HepG2 (cell line): ENCODE results near the gene TMTC4. TPM values are rescaled to one million over a fixed set of nuclear protein-coding genes. Genes with fewer than 3 reads are reported as not detected.

ENCODE experiments used
- ATAC-seq: fragments of 200-7000 bp; cut with Tn5 transposase; 3 replicates; pipeline ENCODE4 v1.9.1; 2020; ENCODE audit warnings: mild to moderate bottlenecking, moderate library complexity
- BruUV-seq: library from RNA; stranded (reverse); fragments of 400-500 nt; replicated peaks from 2 replicates; lab custom pipeline; 2021; lab: Mats Ljungman, UMichigan
- CTCF ChIA-PET: fragments of 300-600 bp; formaldehyde crosslinking; extraction: SDS; loops from one replicate; lab custom pipeline; 2021; ENCODE audit warnings: low total read pairs, inconsistent platforms, low intra/inter-chr PET ratio; lab: Yijun Ruan, JAX
- POLR2A ChIA-PET: fragments of 350-600 bp; sonication (Branson Sonifier 250); formaldehyde crosslinking; loops from one replicate; lab custom pipeline; 2020; ENCODE audit warnings: antibody characterized with exemption, inconsistent platforms; lab: Yijun Ruan, JAX
- DNase-seq: peaks from one replicate; pipeline ENCODE4 v3.0.0-alpha.2; 2015; ENCODE audit warnings: low spot score
- FAIRE-seq: peaks from 3 replicates; lab custom pipeline; 2011; peaks lifted over from hg19 to GRCh38; lab: Jason Lieb, UNC
- H2AFZ ChIP-seq: one replicate; pipeline ENCODE4 v1.6.1; 2011; ENCODE audit warnings: low read length, inconsistent platforms
- H3K27ac ChIP-seq: fragments of 300-600 bp; 3 replicates; pipeline ENCODE4 v1.8.0; 2011; ENCODE audit warnings: mixed run types, mild to moderate bottlenecking, mixed read lengths, low read length, inconsistent platforms; ENCODE audit not compliant: insufficient read depth; ENCODE audit errors: extremely low read length
- H3K27me3 ChIP-seq, 2 experiments: fragments of 200-600 bp in 1 of 2; 2 replicates in 1 of 2; 3 replicates in 1 of 2; pipeline versions ENCODE4 v1.6.0 to v1.8.0; 2011; ENCODE audit warnings: low read length in 2 of 2, mild to moderate bottlenecking in 2 of 2, moderate library complexity in 2 of 2, inconsistent platforms in 1 of 2; ENCODE audit not compliant: insufficient read depth in 2 of 2, control insufficient read depth in 1 of 2
- H3K36me3 ChIP-seq, 2 experiments: fragments of 200-600 bp in 1 of 2; replicated peaks in 1 of 2; 2 replicates in 1 of 2; 3 replicates in 1 of 2; pipeline versions ENCODE4 v1.5.1 to v1.8.0; 2011; ENCODE audit warnings: low read length in 2 of 2, inconsistent platforms in 1 of 2; ENCODE audit not compliant: insufficient read depth in 2 of 2, control insufficient read depth in 1 of 2
- H3K4me1 ChIP-seq: 2 replicates; pipeline ENCODE4 v1.5.1; 2012; ENCODE audit warnings: low read length, inconsistent platforms; ENCODE audit not compliant: insufficient read depth
- H3K4me2 ChIP-seq: 2 replicates; pipeline ENCODE4 v1.6.0; 2011; ENCODE audit warnings: low read depth, low read length, inconsistent platforms
- H3K4me3 ChIP-seq, 3 experiments: fragments of 200-600 bp in 1 of 3; sonication (generic), shearing (Covaris generic) in 1 of 3; replicated peaks in 1 of 3; 2 replicates each; pipeline ENCODE4 v1.5.1; 2011 to 2016; ENCODE audit warnings: low read length in 3 of 3, inconsistent platforms in 2 of 3, low read depth in 2 of 3, mild to moderate bottlenecking in 2 of 3, control low read depth in 1 of 3, mixed read lengths in 1 of 3; ENCODE audit not compliant: insufficient read depth in 1 of 3
- H3K79me2 ChIP-seq: one replicate; pipeline ENCODE4 v1.6.1; 2011; ENCODE audit warnings: low read length, inconsistent platforms; ENCODE audit not compliant: insufficient read depth
- H3K9ac ChIP-seq: 2 replicates; pipeline ENCODE4 v1.6.0; 2011; ENCODE audit warnings: mild to moderate bottlenecking, low read depth, low read length, inconsistent platforms; ENCODE audit not compliant: insufficient read depth
- H3K9me3 ChIP-seq: 2 replicates; pipeline ENCODE4 v1.5.1; 2012; ENCODE audit warnings: mild to moderate bottlenecking, low read length
- H4K20me1 ChIP-seq: 2 replicates; pipeline ENCODE4 v1.6.0; 2011; ENCODE audit warnings: inconsistent platforms, mild to moderate bottlenecking, low read length, moderate library complexity; ENCODE audit not compliant: insufficient read depth
- KLF15 ChIP-seq: sonication (generic); formaldehyde crosslinking; IDR thresholded peaks from 2 replicates; pipeline ENCODE4 v1.8.1; 2023; ENCODE audit warnings: borderline replicate concordance, mild to moderate bottlenecking, inconsistent platforms, missing genetic modification reagents, mixed read lengths
- SKIL ChIP-seq: sonication (generic); formaldehyde crosslinking; IDR thresholded peaks from 2 replicates; pipeline ENCODE4 v1.8.0; 2022; ENCODE audit warnings: missing genetic modification reagents, mild to moderate bottlenecking, moderate library complexity, borderline replicate concordance
- U2AF1 ChIP-seq: fragments of 200-400 bp; formaldehyde crosslinking; optimal IDR thresholded peaks from 2 replicates; pipeline ENCODE3; 2017; ENCODE audit warnings: mild to moderate bottlenecking, low read depth, low read length
- ZNF230 ChIP-seq: sonication (generic); formaldehyde crosslinking; IDR thresholded peaks from 2 replicates; pipeline ENCODE4 v1.4.0; 2020; ENCODE audit warnings: mild to moderate bottlenecking, missing genetic modification reagents
- ZNF512B ChIP-seq: sonication (generic); formaldehyde crosslinking; IDR thresholded peaks from 2 replicates; pipeline ENCODE4 v1.5.1; 2020; ENCODE audit warnings: missing genetic modification reagents, mild to moderate bottlenecking, borderline replicate concordance
- ZNF530 ChIP-seq: sonication (generic); formaldehyde crosslinking; IDR thresholded peaks from 2 replicates; pipeline ENCODE4 v1.5.0; 2020; ENCODE audit warnings: low read depth, mild to moderate bottlenecking, missing genetic modification reagents
- WGBS: methylation state at CpG from one replicate; pipeline ENCODE4 v1.1.6; 2017; ENCODE audit warnings: low lambda C conversion rate; 5-methylcytosine and 5-hydroxymethylcytosine counted together
- in situ Hi-C: cut with HindIII; loops from 2 replicates; pipeline ENCODE4 v1.10.0; 2017; ENCODE audit warnings: low pct_unique_long_range_greater_than_20kb; ENCODE audit not compliant: extremely low pct_ligation_motif_present
- intact Hi-C: fragments of 100-400 bp; cut with micrococcal nuclease; formaldehyde crosslinking; loops from one replicate; pipeline ENCODE4 v1.10.0; 2022; ENCODE audit not compliant: unreplicated experiment
- polyA plus RNA-seq, 8 experiments: library from polyadenylated mRNA; depleted of rRNA in 3 of 8; stranded (reverse) in 7 of 8; unstranded in 1 of 8; fragments of >200 nt; fragmentation: Illumina TruSeq in 4 of 8; extraction: Trizol in 4 of 8; gene quantifications; 2 replicates each; pipeline versions ENCODE4 v1.2.1 to v1.2.3, GENCODE V29; 2011 to 2016; ENCODE audit warnings: low read depth in 4 of 8, missing spikeins in 1 of 8, mixed read lengths in 1 of 8; ENCODE audit not compliant: insufficient read depth in 1 of 8
- total RNA-seq, 5 experiments: library from RNA; depleted of rRNA; stranded (reverse); fragments of >200 nt; fragmentation: Illumina TruSeq; extraction: Trizol; gene quantifications; 2 replicates each; pipeline ENCODE4 v1.2.3, GENCODE V29; 2016; ENCODE audit warnings: low read depth in 1 of 5

The TMTC4 gene
- total and polyA plus RNA-seq, 2 of the 13 experiments (the other 11 are each of a cell fraction or from before 2014, with no cell fraction given): 16.0 to 22.6 TPM

GRCh38 chr13:100710176-100710575 lies 35.6 kb upstream of the TMTC4 start:
- no peaks in the 10 kb centered on the region for H3K79me2 ChIP-seq
- H3K9ac ChIP-seq: no peak overlapping the region
- in situ Hi-C loops: no loop called here
- no peak for TF ChIP-seq ZNF530 (CRISPR knock-in tag)
- no peak for TF ChIP-seq U2AF1
- TF ChIP-seq ZNF230 (CRISPR knock-in tag): no peak
- no peak for TF ChIP-seq ZNF512B (CRISPR knock-in tag)
- TF ChIP-seq KLF15 (CRISPR knock-in tag): no peak
- TF ChIP-seq SKIL (CRISPR knock-in tag): no peak
- H3K4me3 ChIP-seq: no peak overlapping the region
- H4K20me1 ChIP-seq: no peaks in the 10 kb centered on the region
- H3K27me3 ChIP-seq: peaks cover 1 to 12% of the 10 kb centered on the region in 2 experiments; a peak in 2 of 5 replicates
- CTCF ChIA-PET: no interaction called here
- H3K9me3 ChIP-seq: no peaks in the 10 kb centered on the region
- H3K4me1 ChIP-seq: no peaks in the 10 kb centered on the region
- no peak overlapping the region for H2AFZ ChIP-seq
- WGBS: 82% methylated on average over 5 of the region's 5 CpGs
- DNase-seq: no peak
- POLR2A ChIA-PET: no interaction called here
- ATAC-seq: no peak
- no TSS peak for BruUV-seq
- no peak overlapping the region for H3K27ac ChIP-seq
- intact Hi-C loops: no loop called here
- no peak for FAIRE-seq
- no peaks in the 10 kb centered on the region for H3K36me3 ChIP-seq
- no peak overlapping the region for H3K4me2 ChIP-seq
